ENCODE measurements around the gene GLRX. TPM values are rescaled to one million over a fixed set of nuclear protein-coding genes. Genes with fewer than 3 reads are reported as not detected.

Gene GLRX
- polyA plus RNA-seq, 1 donor from 2014 or later, result 113 TPM

DNA sequence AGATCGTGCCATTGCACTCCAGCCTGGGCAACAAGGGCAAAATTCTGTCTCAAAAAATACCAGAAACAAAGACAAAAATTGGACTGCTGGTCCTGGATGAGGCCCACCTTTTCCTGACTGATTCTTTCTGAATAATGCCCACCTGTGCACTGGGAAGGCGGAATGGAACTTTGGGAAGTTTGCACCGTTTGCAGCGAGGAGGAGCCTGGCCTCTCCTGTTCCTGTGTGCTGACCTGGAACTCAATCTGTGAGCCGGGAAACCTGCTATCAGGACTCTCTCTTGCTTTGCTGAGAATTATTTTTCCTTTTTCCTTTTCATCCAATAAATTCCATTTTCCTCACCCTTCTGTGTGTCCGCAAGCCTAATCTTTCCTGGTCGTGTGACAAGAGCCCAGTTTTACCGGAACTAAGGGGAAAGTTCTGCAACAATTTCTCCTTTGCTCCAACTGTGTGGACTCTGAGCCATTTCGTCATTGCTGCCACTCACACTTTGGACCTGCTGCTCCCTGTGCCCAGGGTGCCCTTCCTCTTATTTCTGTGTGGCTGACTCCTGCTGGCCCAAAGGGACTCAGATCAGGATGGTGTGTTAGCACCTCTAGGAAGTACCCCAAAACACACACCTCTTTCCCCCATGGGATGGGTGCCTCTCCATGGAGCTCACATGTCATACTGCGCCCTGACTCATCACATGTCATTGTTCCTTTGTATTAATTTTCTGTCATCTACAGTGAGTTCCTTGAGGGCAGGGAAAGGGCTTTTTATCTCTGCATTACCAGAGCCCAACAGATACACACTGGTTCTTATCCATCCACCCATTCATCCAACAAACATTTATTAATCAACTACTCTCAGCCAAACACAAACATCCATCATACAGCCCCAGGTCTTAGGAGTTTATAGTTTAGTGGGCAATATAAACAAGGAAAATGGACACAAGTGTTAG lies 4.7 kb upstream of the GLRX start:
- H3K4me1 Mint-ChIP-seq, result peaks cover 24 to 28% (median 27%) of the 10 kb centered on the region in 3 donors
- peaks cover 3% of the 10 kb centered on the region for H3K36me3 Mint-ChIP-seq
- H3K9me3 Mint-ChIP-seq, result no peaks in the 10 kb centered on the region
- H3K4me3 Mint-ChIP-seq, result peak overlapping the region in 2 of 4 donors; percentile 9 to 10
- peak overlapping the region in 2 of 3 donors; percentile 1 to 89 for H3K27ac Mint-ChIP-seq
- H3K27me3 Mint-ChIP-seq, result no peaks in the 10 kb centered on the region

DNA sequence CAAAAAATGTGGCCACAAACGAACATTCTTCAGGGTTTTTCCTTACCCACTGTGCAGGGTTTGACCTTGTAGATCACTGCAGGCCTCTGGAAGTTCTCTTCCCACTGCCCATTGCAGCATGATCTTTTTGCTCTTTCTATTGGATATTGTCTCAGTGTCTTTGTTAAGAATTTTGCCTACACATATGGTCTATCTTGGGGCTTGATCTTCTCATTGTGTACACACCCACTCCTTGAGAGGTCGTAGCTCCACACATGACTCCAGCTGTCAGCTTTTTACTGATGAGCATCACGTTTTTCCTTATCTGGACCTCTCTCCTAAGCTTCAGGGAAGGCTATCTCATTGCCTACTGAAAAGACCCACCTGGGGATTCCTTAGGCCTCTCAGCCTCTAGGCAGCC lies 3.0 kb upstream of the GLRX start:
- Mint-ChIP-seq H3K36me3 (peaks cover 3% of the 10 kb centered on the region), H3K4me1 (peaks cover 34 to 35% (median 35%) of the 10 kb centered on the region in 3 donors), H3K27ac (peak overlapping the region in 2 of 3 donors; percentile 3 to 89), H3K4me3 (peak overlapping the region in 3 of 4 donors; percentile 45 to 87 (median 81)), H3K9me3 (no peaks in the 10 kb centered on the region), H3K27me3 (no peaks in the 10 kb centered on the region)

DNA sequence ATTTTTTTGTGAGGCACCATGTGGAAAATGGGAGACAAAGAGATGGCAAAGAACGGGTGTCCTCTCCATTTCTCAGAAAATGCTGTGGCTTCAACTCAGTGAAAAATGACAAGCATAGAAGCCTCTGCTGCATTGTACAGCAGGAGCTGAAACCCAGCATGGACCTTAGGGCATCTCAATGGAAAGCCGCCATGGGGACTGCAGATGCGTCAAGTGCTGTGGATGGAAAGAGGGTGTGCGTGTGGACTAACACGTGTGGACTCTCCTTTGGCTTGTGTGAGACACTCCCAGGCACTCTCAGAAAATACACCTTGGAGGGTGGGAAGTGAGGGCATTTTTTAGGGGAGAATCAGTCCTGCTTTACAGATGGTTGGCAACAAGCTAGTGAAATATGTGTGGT lies 2.2 kb upstream of the GLRX start:
- Mint-ChIP-seq H3K9me3 (no peaks in the 10 kb centered on the region), H3K4me3 (peak overlapping the region in 2 of 4 donors; percentile 68 to 90), H3K27ac (peak overlapping the region; percentile 56 to 98 (median 97)), H3K27me3 (no peaks in the 10 kb centered on the region), H3K36me3 (peaks cover 5% of the 10 kb centered on the region), H3K4me1 (peaks cover 35 to 39% (median 37%) of the 10 kb centered on the region in 3 donors)

DNA sequence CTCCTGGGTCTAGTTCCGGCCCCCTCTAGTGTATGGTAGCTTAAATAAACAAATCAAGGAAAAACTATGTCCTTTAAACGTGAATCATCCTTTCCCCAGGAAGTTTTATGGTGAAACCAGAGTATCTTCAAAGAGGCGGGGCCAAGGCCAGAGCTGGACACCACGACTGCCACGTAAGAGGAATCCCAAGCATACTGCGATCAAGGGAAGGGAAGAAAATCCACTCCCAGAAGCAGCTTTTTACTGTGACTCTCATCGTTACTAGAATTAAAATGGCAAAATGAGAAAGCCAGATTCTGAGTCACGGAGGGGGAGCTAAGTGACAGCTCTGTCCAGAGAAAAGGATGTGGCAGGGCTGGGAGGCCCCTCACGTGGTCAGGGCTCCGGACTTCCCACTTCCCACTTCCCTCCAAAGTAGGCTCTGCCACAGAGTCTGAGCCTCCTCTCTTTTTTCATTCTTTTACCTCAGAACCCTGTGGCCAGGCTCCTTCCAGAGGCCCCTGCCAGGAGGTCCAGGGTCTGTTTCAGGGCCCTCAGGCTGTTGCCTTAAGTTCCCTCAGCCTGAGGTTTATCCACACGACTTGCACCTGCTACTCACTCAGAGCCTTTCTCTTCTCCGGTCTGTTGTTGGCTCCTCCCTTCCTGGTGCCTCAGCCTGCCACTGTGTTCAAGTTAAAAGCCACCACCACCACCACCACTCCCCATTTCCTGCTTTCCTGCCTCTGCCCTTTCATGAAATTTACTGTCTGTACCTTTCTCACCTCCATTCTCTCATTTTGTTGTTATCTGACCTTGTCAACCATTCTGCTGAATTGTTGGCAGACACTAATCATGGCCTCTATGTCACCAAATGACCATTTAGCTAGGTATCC lies 1.4 kb upstream of the GLRX start:
- peaks cover 39 to 43% (median 41%) of the 10 kb centered on the region in 3 donors for H3K4me1 Mint-ChIP-seq
- no peaks in the 10 kb centered on the region for H3K27me3 Mint-ChIP-seq

DNA sequence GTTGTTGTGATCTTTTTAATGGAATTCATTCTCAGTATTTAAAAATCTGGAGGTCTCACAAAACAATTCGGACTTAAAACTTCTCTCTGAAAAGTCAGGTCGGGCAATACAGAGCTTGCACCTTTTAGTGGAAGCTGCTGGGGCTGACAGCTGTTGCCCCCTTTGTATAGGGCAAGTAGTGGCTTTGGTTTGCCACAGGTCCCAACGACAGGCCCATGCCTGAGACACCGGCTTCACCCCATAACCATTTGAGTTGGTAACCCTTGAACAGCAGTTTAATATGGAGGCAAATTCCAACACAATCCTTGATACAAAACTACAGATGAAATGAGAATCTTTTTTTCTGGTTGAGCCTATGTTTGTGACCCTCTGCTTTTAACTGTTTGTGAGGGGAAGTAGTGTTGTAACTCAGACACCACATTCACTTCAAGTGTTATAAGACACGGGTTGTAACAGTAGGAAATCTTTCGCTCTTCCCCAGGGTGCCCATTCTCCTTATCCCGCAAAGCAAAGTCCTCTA lies 752 bp upstream of the GLRX start:
- Mint-ChIP-seq H3K27me3 (no peaks in the 10 kb centered on the region), H3K9me3 (no peaks in the 10 kb centered on the region), H3K4me1 (peaks cover 46 to 50% (median 48%) of the 10 kb centered on the region in 3 donors), H3K36me3 (peaks cover 5% of the 10 kb centered on the region), H3K4me3 (peak overlapping the region; percentile 90 to 100 (median 97)), H3K27ac (peak overlapping the region; percentile 56 to 98 (median 97))

More for the DNA sequence above, 1.4 kb upstream of the GLRX start:
- Mint-ChIP-seq H3K9me3 (no peaks in the 10 kb centered on the region), H3K36me3 (peaks cover 5% of the 10 kb centered on the region), H3K4me3 (peak overlapping the region; percentile 68 to 100 (median 94)), H3K27ac (peak overlapping the region; percentile 56 to 98 (median 97))

DNA sequence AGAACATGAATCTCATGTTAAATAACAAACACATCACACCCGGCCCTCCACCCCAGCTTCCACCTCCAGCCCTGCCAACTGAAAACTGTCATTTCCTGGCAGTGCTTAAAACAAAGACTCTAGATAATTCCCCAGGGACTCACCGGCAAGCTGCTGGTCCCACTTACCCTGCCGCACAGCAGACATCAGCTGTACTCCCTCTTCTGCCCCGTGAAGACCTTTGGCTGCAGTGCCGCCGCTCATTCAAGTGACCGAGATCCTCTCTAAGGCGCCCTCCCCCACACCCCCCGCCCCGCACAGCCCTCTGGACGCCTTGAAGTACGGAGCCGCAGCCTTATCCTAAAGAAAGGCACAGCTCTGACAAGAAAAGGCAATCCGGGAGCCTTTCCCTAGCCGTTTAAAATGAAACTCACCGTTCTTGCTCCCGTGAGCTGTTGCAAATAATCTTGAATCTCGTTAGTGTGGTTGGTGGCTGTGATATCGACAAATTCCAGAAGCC lies 434 bp downstream of the GLRX start:
- Mint-ChIP-seq H3K27me3 (no peaks in the 10 kb centered on the region), H3K4me3 (peak overlapping the region; percentile 90 to 100 (median 97)), H3K27ac (peak overlapping the region; percentile 56 to 98 (median 97)), H3K9me3 (no peaks in the 10 kb centered on the region), H3K36me3 (peaks cover 2% of the 10 kb centered on the region), H3K4me1 (peaks cover 44 to 56% (median 45%) of the 10 kb centered on the region in 3 donors)

DNA sequence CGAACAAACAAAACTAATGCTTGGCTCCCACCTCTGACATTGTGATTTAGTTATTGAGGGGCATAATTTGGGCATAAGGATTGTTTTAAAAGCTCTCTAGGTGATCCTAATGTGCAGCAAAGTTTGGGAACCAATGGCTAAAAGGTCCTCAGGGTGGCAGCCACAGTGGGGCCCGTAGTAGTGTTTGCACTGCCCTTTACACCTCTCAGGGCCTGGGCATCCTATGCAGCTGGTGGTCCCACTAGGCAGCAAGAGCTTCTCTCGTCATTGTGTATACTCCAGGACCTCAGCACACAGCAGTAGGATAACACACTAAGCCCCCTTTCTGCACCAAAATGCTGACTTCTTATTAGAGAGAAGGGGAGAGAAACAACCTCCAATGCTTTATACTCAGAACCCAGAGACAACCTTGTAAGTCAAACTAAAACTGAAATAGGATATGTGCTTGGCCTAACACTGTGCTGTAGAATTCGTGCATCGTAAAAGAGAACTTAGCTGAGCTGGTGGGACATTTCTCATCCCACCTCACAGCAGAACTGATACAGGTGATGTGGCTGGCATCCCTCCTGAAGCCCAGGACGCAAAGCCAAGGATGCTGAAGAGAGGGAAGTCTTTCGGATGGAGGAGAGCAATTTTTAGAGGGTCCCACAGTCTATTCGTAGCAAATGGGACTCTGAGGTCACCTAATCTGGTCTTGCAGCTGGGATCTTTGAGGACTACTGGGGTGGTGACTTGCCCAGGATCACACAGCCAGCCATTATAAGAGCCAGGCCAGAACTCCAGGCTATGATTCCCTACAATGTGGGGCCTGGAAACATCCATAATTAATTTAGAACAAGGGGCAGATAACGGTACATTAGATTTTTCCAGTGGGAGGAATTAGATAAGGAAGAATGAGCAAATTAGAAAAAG lies 1.2 kb downstream of the GLRX start:
- Mint-ChIP-seq H3K27me3 (no peaks in the 10 kb centered on the region), H3K4me3 (peak overlapping the region; percentile 90 to 100 (median 97)), H3K27ac (peak overlapping the region; percentile 56 to 98 (median 97)), H3K36me3 (peaks cover 6% of the 10 kb centered on the region), H3K9me3 (no peaks in the 10 kb centered on the region), H3K4me1 (peaks cover 49 to 61% (median 49%) of the 10 kb centered on the region in 3 donors)

DNA sequence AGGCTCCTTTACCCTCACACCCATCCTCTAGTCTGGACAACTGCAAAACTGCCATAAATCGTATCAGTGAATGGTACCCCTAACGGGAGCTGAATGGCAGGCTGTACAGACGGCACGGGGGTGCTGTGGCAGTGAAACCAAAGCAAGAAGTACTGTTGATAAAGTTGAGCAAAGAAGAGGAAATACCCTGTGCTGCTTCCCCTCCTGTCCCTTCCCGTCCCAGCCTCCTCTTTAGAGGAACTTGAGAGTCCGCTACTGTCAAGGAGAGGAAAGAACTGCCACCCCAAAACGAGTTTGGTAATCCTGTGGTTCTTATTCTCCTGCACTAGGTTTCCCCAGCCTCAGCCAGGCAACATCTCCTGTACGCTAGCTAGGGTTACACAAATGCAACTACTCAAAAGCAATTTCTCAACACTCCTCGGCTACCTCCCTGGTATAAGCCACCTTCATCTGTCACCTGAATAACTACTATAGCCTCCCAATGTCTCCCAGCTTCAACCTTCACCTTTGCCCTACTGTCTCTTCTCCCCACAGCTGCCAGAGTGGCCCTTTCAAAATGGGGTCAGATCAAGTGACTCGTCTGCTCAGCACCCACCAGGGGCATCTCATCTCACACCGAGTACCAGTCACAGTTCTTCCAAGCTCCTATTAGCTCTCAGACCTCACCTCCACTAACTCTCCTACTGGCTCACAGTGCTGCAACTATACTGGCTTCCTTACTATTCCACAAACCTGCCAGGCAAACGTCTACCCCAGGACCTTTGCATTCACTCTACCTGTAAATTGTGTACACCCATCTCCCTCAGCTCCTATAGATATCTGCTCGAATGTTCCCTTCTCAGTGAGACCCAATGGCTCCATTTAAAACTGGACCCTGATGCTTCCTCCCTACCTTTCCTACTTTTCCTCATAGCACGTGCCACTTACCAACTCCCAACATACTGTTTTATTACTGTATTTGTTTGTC lies 4.1 kb downstream of the GLRX start:
- Mint-ChIP-seq H3K4me3 (peak overlapping the region; percentile 78 to 100 (median 88)), H3K27me3 (no peaks in the 10 kb centered on the region), H3K36me3 (peaks cover 8% of the 10 kb centered on the region), H3K4me1 (peaks cover 49 to 61% (median 54%) of the 10 kb centered on the region in 3 donors), H3K27ac (peak overlapping the region; percentile 80 to 95 (median 94)), H3K9me3 (no peaks in the 10 kb centered on the region)

DNA sequence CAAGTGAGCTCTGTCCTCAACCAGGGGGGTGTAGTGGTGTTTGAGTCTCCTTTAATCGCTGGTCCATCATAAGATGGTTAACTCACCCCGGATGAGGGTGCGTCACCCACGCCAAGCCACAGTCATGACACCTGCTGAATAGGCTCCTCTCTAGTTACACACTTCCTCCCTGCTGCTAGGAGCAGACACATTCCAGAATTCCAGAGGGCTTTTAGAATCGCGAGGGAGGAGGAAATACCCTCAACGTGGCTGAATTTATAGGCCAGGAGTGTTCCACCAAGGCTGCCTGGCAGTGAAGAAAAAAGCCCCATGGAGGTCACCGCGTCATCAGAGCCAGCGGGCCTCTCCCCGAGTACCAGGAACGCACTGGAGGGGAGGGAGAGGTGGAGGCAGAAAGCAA lies 5.1 kb downstream of the GLRX start:
- H3K27me3 Mint-ChIP-seq, result no peaks in the 10 kb centered on the region
- H3K36me3 Mint-ChIP-seq, result peaks cover 8% of the 10 kb centered on the region
- peak overlapping the region; percentile 80 to 95 (median 94) for H3K27ac Mint-ChIP-seq
- peak overlapping the region; percentile 78 to 100 (median 88) for H3K4me3 Mint-ChIP-seq
- H3K4me1 Mint-ChIP-seq, result peaks cover 40 to 54% (median 48%) of the 10 kb centered on the region in 3 donors
- no peaks in the 10 kb centered on the region for H3K9me3 Mint-ChIP-seq

DNA sequence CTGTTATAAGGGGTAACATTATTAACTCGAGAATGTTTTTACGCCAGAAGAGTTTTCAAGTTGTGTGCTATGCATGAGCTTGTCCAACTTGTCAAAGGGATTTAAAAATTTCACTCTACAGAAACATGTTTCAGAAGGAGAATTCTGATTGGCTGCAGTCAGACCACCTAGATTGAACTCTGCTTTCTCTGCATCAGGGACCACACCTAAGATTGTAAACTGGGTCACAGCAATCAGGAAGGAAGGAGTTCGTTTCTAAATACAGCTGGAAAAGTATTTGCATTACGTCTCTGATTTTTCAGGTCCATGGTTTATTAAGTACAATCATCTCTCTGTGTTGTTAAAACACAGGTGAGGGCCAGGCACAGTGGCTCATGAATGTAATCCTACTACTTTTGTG lies 5.8 kb downstream of the GLRX start:
- peak overlapping the region in 1 of 3 donors; percentile 95 for H3K27ac Mint-ChIP-seq
- peak overlapping the region; percentile 55 to 100 (median 84) for H3K4me3 Mint-ChIP-seq
- H3K9me3 Mint-ChIP-seq, result no peaks in the 10 kb centered on the region
- H3K4me1 Mint-ChIP-seq, result peaks cover 37 to 56% (median 46%) of the 10 kb centered on the region in 3 donors
- H3K36me3 Mint-ChIP-seq, result peaks cover 10% of the 10 kb centered on the region
- H3K27me3 Mint-ChIP-seq, result no peaks in the 10 kb centered on the region

DNA sequence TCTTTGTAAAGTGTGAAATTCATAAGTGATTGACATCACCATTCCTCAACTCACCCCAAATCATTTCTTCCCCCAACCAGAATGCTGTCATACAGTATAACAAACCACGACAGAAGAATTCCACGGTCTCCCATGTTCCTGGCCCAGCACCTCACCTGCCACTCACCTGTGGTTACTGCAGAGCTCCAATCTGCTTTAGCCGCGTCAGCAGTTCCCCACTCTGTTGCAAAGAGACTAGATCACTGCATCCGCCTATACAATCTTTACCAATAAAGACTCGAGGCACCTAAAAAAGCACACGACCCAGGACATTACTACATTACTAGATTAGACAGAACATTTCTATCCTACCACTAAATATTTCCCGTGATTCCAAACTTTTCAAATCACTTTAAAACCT lies 6.2 kb downstream of the GLRX start:
- Mint-ChIP-seq H3K27me3 (no peaks in the 10 kb centered on the region), H3K4me1 (peaks cover 35 to 57% (median 46%) of the 10 kb centered on the region in 3 donors), H3K36me3 (peaks cover 10% of the 10 kb centered on the region), H3K9me3 (no peaks in the 10 kb centered on the region), H3K27ac (peak overlapping the region in 1 of 3 donors; percentile 95), H3K4me3 (peak overlapping the region in 3 of 4 donors; percentile 55 to 90 (median 78))

DNA sequence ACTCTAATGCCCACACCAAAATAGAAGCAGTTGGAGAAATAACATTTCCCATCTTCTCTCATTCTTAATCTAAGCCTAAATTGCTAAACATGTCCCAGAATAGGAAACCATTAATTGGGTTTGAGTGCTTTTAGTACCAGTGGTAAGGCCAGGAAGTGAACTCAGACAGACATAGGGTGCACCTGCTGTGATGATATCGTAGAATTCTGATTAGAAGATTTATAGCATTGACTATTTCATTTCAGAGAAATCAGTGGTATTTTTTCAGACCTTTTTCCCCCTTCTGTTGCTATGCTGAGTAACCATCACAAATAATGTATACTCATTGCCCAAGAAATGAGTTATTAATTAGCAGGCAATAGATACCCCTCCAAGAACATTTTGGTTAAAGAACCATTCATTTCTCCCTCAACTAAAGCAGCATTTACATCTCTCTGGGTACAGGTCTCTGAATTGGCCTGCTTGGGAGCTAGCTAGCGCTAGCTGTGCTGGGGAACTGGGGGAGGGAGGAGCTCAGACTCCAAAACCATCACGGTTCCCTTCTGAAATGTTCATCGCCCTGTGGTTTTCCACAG lies 7.3 kb downstream of the GLRX start:
- Mint-ChIP-seq H3K27ac (peak overlapping the region in 2 of 3 donors; percentile 41 to 54), H3K27me3 (no peaks in the 10 kb centered on the region), H3K9me3 (no peaks in the 10 kb centered on the region), H3K36me3 (peaks cover 10% of the 10 kb centered on the region), H3K4me3 (no peak overlapping the region), H3K4me1 (peaks cover 37 to 59% (median 49%) of the 10 kb centered on the region in 3 donors)

Data from IgD-negative memory B cell (primary cell).